Activated CD8-positive, alpha-beta memory T cell treated with anti-CD3 and anti-CD28 coated beads, Interleukin-2, amount 50 U/mL, for 24 hours (primary cell): ENCODE results near the gene TP53I13.

Experiments
- DNase-seq: peaks from one replicate; pipeline ENCODE4 v3.0.0-alpha.2; 2020; ENCODE audit errors: extremely low read depth

The TP53I13 gene

GRCh38 chr17:29615492-29616299 is 47.2 kb downstream of the TP53I13 start:
- DNase-seq, result no peak

DNA sequence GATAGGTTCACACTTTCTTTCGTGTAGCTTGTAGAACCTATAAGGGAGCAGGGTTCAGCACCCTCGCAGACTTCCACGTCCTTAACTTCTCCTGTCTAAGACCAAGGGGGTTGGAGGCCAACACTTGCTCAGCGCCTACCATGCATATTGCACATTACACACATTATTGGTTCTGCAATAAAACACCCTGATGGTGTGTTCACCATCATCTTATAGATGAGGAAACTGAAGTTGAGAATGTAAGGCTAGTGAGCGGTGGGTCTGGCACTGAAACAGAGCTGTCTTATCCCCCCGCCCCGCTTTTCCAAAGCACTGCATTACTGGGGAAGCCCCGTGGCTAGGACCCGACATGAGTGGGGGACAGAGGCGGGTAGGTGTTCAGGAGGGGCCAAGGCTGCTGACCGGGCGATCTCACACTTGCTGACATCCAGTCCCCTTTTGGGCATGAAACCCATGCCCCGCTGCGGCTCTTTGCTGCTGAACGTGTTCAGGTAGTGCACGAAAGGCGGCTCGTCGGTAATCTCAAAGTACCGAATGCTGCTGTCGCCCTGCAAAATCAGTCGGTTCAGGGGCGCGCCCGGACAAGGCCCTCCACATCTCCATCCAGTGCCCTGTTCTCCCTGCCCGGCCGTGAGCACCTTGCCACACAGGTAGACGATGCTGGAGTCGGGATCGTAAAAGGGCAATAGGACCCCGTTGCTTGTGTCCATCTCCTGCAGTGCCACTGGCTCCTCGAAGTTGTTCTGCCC is 48.0 kb downstream of the TP53I13 start:
- no peak for DNase-seq

- DNase-seq, result peak; percentile 78
Observed at GRCh38 chr17:29617125-29617480, 48.6 kb downstream of the TP53I13 start.

DNA sequence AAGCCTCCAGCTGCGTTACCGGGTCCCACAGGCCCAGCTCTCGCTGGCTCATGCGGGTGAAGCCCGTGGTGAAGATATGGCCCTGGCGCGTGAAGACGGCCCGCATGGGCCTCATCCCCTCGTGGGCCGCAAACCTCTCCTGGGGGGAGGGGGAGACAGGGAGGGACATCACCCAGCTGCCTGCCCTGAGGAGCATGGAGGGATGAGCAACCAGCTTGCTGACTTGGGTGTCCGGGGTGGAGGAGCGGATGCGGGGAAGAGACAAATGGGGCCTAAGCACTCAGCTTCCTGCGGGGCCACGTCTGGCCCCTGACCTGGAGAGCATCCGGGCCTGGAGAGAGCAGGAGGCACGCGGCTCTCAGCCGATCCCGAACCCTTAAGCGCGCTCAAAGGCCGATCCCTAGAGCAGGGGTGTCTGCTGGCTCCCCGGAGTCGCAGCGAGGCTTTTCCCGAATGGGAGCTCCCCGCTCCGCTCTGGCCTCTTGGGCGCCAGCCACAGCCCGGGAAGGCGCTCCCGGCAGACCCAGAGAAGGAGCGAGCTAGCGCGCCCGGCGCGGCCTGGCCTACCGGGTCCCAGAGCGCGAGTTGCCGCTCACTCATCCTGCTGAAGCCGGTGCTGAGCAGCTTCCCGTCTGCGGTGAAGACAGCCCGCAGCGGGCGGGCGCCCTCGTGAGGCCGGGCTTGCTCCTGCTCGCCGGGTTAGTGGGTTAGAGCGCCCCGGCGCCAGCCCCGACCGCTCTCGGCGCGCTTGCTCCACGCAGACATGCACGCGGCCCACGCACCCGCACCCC is 49.2 kb downstream of the TP53I13 start:
- DNase-seq, result peak; percentile 58

DNA sequence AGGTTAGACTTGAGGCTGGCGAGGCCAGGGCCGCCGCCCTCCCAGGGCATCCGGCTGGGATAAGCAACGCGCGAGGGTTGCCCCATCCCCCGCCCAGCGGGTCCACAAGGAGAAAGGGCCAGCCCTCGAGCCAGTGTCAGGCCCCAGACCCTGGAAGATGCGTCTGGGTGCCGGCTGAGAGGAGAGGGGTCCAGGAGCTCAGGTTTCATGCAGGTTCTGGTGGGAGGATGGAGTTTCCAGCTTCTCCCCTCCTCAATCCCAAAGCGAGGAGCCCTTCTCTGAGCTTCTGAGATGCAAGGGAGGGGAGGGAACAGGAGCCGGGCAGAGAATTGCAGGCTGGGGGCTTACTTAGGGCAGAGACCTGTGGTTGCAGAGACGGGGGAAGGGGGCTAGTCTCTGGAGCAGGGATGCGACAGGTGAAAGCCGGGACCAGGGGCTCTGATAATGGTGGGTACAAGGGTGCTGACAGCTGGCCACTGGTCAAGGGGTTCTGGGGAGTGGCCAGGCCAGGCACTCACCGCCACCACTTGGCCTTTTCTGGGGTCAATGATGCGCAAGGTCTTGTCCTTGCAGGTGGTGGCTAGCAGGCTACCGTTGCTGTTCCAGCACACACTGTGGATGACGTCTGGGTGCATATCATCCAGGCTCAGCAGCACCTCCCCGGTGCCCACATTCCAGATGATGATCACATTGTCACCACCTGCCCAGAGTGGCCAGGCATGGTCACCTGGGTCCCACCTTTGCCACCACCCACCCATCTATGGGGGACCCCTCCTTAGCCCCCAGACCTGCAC is 50.0 kb downstream of the TP53I13 start:
- DNase-seq, result no peak

- no peak for DNase-seq
Observed at GRCh38 chr17:29619251-29619650, 50.8 kb downstream of the TP53I13 start.

DNA sequence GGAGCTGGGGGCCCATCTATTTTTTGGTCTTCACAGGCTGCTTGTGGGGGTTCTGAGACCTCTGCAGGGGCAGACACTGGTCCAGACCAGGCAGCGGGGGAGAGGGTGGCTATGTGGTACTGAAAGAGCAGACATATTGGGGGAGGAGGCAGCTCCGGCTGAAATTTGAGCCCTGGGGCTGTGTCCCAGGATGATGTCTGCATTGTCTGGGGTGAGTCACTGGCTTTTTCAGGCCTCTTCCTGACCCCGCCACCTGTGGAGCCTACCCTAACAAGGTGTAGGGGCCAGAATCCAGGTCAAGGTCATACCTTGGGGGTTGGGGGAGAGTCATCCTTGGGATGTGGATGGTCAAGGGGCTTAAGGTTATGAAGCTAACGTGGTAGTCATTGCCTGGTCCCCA is 51.8 kb downstream of the TP53I13 start:
- DNase-seq, result no peak

DNA sequence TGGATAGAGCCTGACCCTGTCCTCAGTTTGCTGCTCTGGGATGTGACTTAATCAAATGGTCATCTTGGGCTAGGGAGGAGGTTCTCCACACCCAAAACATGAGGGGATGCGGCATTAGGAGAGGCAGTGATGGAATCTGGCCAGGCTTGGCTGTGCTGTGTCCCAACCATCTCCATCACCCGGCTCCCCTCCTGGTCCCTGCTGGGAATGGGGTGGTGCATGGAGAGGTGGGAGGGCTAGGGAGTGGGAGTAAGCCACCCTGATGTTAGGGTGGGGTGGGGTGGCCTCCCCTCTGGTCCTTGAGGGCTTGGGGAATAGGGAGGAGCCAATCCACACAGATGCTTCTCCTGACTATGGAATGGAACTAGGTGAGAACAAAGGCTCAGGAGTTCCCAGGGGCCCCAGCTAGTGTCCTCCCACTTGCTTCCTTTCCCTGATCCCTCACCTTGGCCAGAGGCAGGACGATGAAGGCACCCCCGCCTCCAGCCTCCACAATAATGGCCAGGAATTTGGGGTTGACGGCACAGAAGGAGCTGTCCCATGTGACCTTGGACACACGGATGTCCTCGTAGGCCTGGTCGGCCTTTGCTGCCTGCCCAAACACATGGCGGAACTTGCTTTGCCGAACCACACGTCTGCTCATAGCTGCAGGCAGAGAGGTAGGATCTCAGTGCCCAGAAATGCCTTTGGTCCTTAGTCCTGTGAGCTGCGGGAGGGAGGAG is 52.4 kb downstream of the TP53I13 start:
- no peak for DNase-seq

- DNase-seq, result no peak
Observed at GRCh38 chr17:29621751-29622194, 53.3 kb downstream of the TP53I13 start.
